NCI-H2081 (cell line): ENCODE measurements around the gene MAP3K10.
A peak's percentile ranks its signal among the peaks of the same experiment; 100 is the strongest.

Experiments
- DNase-seq, 2 experiments: peaks; one replicate each; lab custom pipeline; 2025; lab: John Stamatoyannopoulos, UW

Gene MAP3K10

DNA sequence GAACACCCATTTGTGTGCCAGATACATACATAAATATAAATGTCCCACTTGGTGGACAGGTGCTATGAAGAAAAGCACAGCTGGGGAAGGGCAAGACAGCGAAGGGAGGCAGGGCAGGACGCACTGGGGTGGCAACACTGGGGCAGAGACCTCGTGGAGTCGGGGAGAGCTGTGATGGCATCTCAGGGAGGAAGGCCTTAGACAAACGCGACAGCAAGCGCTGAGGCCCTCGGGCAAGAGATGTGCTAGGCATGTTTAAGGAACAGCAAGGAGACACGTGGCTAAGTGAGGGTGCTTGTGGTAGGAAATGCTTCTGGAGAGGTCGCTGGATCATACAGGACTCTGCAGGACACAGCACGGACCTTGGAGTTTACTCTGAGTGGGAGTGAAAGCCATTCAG is 58.6 kb downstream of the MAP3K10 start:
- DNase-seq: no peak

DNA sequence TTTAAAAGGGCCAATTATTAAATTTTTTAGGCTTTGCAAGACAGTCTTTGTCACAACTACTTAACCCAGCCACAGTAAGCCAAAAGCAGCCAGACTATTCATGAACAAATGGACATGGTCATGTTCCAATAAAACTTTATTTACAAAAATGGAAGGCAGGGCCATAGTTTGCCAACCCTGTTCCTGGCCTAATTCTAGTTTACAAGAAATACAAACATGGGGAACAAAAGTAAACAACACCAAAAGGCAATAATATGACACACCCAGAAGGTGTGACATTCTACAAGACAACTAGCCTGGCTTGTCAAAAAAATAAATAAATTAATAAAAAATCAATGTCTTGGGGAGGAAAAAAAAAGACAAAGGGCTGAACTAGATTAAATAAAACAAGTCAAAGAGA is 60.0 kb downstream of the MAP3K10 start:
- no peak for DNase-seq

DNA sequence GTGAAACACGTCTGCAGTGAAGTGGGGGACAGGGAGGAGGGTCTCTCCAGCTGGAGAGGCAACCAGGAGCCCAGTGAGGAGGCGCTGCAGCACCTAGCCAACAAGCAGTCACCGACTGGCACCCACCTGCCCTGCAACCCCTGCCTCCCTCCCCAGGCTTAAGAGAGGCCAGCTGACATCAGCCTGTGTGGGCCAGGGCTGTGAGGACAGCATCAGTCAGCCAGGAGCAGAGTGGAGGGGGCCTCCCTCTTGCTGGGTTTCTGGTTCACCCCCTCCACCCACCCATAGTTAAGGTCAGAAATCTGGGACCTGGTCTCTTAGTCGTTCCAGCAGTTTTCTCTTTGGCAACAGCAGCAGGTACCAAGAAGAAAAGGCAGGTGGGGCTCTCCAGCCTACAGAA is 60.8 kb downstream of the MAP3K10 start:
- DNase-seq: no peak

DNA sequence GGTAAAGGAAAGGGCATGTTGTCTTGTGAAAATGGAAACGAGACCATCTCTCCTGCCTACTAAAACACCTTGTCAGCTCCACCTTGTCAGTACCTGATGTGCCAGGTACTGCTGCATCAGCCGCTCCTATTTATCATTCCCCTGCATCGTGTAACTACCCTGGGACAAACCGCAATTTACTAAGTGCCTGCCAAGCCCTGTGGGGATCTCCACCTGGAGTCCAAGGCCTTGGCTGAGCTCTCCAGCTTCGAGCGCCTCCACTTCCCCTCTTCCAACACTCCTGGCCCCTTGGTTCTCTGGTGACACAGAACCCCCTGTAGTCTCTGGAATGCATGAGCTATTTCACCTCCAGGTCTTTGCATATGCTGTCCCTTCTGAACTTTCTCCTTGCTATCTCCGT is 61.2 kb downstream of the MAP3K10 start:
- DNase-seq: no peak

DNA sequence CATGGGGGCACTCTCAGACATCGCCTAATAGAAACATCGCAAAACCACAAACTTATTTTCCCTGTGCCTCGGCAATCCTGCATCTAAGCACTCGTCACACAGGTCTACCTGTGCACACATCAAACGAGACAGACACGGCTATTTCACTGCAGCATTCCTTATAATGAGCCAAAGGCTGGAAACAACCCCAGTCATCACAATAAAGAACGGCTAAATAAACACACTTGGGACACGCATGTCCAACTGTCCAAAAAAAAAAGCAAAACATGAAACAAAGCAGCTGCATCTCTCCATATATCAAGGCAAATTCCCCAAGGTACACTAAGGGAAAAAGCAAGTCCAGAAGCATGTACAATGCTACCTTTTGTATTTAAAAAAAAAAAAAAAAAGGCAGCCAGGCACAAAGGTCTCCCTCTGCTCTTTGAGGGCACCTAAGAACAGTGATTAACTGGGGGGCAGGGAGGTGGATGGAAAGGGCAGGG is 62.4 kb downstream of the MAP3K10 start:
- DNase-seq: peak in 1 of 2 experiments; percentile 16

DNA sequence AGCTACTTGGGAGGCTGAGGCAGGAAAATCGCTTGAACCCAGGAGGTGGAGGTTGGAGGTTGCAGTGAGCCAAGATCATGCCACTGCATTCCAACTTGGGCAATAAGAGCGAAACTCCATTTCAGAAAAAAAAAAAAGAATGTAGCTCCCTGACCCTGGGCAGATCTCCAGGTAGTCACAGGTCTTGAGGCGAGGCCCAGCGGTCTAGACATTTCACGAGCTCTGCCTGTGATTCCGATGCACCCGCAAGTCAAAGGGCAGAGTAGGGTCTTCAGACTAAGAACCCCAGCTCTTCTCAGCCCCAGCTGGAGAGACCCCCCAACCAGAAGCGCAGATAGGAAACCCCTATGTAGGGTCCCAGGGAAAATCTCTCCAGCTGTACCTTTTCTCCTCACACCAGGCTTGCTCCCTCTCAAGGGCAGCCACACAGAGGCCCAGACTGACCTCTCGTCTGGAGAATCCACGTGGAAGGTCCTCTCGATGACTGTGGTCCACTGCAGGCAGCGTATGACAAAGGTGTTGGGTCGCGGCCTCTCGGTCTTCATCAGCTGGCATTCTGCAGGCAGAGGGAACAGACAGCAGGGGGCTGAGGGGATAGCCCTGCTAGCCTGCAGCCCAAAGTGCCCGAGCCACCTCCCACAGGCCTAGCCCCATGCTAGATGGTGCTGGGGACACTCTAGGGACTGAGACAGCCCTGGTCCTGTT is 63.6 kb downstream of the MAP3K10 start:
- no peak for DNase-seq

DNA sequence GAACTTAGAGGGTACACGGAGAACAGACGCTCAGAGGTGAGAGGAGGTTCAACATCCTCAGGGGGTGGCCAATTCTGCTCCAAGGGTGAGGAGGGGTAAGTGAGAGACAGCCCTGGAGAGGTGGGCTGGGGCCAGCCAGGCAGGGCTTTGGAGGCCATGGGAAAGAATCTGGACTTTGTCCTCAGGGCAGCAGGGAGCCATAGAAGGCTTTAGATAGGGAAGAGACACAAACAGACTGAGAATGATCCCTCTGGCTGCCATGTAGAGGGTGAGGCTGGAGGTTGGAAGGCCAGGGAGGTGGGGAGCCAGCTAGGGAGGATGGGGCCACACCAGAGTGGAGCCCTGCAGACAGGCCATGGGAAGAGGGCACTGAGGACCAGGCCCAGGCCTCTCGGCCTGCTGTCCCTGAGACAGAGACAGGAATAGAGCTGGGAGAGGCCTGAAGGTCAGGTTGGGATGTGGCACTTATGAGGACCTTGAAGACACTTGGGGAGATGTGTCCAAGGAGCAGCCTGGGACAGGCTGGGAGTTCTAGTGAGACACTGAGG is 64.5 kb downstream of the MAP3K10 start:
- DNase-seq: no peak

DNA sequence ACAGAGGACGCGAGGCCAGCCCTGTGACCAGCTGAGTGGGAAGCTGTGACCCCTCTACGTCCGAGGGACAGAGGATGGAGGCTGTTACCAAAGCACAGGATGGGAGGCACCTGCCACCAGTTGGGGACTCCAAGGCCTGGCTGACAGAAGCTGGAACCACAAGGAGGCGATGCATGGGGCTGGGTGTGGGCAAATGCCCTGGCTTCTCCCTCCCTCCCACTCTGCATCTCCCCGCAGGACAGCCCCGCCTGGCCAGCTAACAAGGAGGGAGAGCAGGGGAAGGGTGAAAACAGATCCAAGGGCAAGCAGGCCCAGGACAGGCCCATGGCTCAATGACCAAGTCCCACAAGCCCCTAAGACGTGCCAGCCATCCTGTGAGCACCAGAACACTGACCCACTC is 65.3 kb downstream of the MAP3K10 start:
- DNase-seq: no peak

DNA sequence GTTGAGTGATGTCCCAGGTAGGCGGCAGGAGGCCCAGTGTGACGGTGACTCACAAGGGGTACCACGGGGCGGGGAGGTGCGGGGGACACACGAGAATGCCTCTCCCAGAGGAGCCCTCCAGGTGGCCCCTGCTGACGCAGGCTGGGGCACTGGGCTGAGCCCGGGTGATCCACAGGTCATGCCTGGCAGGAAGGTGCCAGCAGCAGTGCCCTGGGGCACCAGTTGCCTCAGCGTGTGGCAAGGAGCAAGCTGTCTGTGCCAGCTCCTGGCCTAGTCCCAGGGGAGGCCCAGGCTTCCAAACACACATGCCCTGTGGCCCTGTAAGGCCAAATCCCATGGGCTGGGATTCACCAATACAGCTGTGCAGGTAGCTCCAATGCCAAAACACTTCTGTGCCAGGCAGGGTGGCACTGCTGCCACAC is 65.9 kb downstream of the MAP3K10 start:
- no peak for DNase-seq

DNA sequence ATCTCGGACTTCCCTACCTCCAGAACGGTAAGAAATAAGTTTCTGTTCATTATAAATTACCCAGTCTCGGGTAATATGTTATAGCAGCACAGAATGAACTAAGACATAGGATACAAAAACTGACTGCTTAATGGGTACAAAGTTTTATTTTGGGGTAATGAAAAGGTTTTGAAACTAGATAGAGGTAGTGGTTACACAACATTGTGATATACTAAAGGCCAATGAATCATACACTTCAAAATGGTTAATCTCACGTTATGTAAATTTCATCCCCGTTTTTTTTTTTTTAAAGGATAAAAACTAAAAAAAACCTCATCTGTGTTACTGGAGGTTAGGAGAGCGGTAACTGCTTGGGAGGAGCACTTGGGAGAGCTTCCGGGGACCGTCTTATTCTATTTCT is 70.4 kb downstream of the MAP3K10 start:
- DNase-seq: no peak

DNA sequence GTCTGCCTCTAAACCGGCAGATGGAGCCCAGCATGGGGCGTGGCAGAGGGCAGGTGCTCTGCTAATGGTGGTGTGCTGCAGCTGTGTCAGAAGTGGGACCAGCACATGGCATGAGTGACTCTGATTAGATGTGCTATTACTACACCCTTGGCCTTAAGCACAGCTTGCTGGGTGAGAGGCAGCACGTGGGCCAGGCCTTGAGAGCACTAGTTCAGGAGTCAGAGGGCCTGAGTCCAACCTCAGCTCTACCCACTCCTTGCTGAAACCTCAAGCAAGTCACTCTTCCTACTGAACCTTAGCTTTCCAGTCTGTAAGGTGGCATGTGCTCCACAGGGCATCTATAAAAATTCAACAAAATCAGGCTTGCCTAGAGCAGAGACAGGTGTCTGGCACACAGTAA is 71.2 kb downstream of the MAP3K10 start:
- DNase-seq: peak in 1 of 2 experiments; percentile 46

DNA sequence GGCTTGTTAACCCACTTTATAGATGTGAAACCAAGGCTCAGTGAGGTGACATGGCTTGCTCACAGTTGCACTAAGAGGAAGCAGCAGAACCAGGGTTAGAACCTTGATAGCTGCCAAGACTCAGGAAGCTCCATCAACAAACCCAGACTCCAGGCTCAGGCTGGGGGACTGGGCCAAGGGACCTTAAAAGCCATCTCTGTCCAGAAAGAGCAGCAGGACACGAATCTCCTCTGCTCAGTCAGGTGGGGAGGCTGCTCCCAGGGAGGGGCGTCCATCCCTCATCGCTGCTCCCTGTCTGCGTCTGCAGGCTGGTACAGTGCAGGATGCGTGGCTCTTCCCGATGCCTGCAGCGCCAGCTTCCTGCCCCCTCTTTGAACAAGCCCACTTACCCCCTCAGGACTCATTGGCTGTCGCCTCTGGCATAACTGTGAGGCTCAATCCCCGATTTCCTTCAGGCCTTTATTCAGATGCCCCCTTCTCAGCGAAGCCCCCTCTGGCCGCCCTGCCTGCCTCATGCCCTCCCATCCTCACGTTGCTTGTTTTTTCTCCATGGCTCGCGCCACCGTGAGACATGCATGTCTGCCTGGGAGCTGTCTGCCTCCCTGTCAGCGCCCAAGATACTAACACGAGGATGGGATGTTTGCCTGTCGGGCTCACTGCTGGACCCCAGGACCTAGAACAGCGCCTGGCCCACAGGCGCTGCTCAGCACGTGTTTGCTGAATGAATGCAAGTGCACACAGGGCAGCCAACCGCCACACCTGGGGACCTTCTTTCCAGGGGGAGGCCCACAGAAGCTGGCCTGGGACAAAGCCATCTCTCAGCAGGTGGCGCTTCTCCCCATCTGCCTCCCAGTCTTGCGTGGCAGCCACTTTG is 72.5 kb downstream of the MAP3K10 start:
- DNase-seq: no peak

DNA sequence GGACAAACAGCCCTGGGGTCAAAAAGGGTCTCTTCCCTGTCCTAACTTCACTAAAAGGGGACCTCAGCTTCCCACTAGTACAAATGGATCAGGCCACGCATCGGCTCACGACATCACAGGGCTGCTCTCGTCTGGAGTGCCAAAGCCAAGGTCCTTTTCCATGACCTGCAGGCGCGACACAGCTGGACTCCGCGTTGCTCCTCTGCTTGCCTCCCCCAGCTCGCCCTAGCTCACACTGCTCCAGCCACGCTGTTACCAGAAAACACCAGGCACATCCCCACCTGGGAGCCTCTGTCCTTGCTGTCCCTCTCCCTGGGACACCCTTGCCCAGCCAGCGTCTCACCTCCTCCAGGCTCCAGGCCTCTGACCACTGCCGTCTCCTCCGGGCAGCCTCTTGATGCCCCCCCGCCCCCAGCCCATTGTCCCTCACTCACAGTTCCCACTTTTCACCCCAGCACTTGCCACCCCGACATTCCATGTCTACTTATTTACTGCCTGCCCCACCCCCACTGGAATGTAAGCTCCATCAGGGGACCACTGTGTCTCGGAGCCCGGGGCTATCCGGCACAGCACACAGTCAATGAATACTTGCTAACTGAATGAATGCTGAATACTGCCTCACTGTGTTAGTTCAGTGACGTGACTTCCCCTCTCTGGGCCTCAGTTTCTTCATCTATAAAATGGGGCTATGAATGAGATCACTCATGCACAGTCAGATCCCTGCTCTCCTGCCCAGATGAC is 73.3 kb downstream of the MAP3K10 start:
- DNase-seq: no peak
